K562 (cell line): ENCODE results near the gene SDR39U1. TPM values are rescaled to one million over a fixed set of nuclear protein-coding genes. Genes with fewer than 3 reads are reported as not detected.

Source experiments
- ATF6 ChIP-seq: sonication (generic); formaldehyde crosslinking; IDR thresholded peaks from 2 replicates; pipeline ENCODE4 v1.4.0; 2020; ENCODE audit warnings: mild to moderate bottlenecking, missing genetic modification reagents
- CBFB ChIP-seq: sonication (generic); formaldehyde crosslinking; IDR thresholded peaks from 2 replicates; pipeline ENCODE4 v1.4.0; 2020; ENCODE audit warnings: mild to moderate bottlenecking, missing genetic modification reagents
- FOS ChIP-seq: IDR thresholded peaks from 3 replicates; pipeline ENCODE4 v1.6.1; 2011; ENCODE audit not compliant: insufficient read length; ENCODE audit errors: extremely low read depth
- HMBOX1 ChIP-seq: sonication (generic); IDR thresholded peaks from 2 replicates; pipeline ENCODE4 v1.6.1; 2016
- HMG20B ChIP-seq: fragments of 250-450 bp; sonication (Bioruptor Pico); IDR thresholded peaks from 2 replicates; pipeline ENCODE4 v1.5.0; 2021; ENCODE audit warnings: mild to moderate bottlenecking
- NFATC3 ChIP-seq: fragments of 450-650 bp; IDR thresholded peaks from 2 replicates; pipeline ENCODE4 v1.6.1; 2017; ENCODE audit warnings: mild to moderate bottlenecking
- POLR3G ChIP-seq: IDR thresholded peaks from 2 replicates; pipeline ENCODE4 v1.6.1; 2011; ENCODE audit not compliant: insufficient read length, insufficient replicate concordance; ENCODE audit errors: extremely low read depth
- RHOXF2B ChIP-seq: fragments of 250-450 bp; sonication (Bioruptor Pico); conservative IDR thresholded peaks from 2 replicates; pipeline ENCODE4 v1.5.1; 2021
- SMAD2 ChIP-seq: fragments of 150-350 bp; IDR thresholded peaks from 2 replicates; pipeline ENCODE4 v1.6.1; 2014; ENCODE audit warnings: low read depth, mild to moderate bottlenecking, low read length
- SP2 ChIP-seq: IDR thresholded peaks from 2 replicates; pipeline ENCODE4 v1.6.1; 2011; ENCODE audit warnings: mild to moderate bottlenecking, low read depth, low read length, moderate library complexity; ENCODE audit not compliant: poor library complexity, severe bottlenecking; ENCODE audit errors: extremely low read depth
- SPI1 ChIP-seq: IDR thresholded peaks from 2 replicates; pipeline ENCODE4 v1.6.1; 2011; ENCODE audit warnings: low read depth, low read length, control low read depth, borderline replicate concordance
- SREBF1 ChIP-seq: fragments of 150-350 bp; IDR thresholded peaks from 2 replicates; pipeline ENCODE4 v1.6.1; 2014; ENCODE audit warnings: antibody characterized with exemption, low read depth, low read length, borderline replicate concordance
- TCF7 ChIP-seq: sonication (generic); IDR thresholded peaks from 2 replicates; pipeline ENCODE4 v1.6.1; 2016; ENCODE audit warnings: antibody characterized with exemption, borderline replicate concordance
- TOE1 ChIP-seq, 2 experiments: fragments of 450-650 bp in 1 of 2; sonication (generic) in 1 of 2; formaldehyde crosslinking in 1 of 2; IDR thresholded peaks; 2 replicates each; pipeline versions ENCODE4 v1.7.1 to v1.8.0; 2016 to 2022; ENCODE audit warnings: borderline replicate concordance in 2 of 2, mild to moderate bottlenecking in 2 of 2, antibody characterized with exemption in 1 of 2, inconsistent platforms in 1 of 2, low read depth in 1 of 2, missing genetic modification reagents in 1 of 2, moderate library complexity in 1 of 2
- USF1 ChIP-seq: sonication (generic); formaldehyde crosslinking; IDR thresholded peaks from 2 replicates; pipeline ENCODE4 v1.9.0; 2022; ENCODE audit warnings: mild to moderate bottlenecking, missing genetic modification reagents
- ZNF224 ChIP-seq: sonication (generic); formaldehyde crosslinking; IDR thresholded peaks from 2 replicates; pipeline ENCODE4 v1.8.0; 2022; ENCODE audit warnings: mild to moderate bottlenecking, missing genetic modification reagents
- ZNF232 ChIP-seq: sonication (generic); formaldehyde crosslinking; IDR thresholded peaks from 2 replicates; pipeline ENCODE4 v1.8.0; 2022; ENCODE audit warnings: mild to moderate bottlenecking, missing genetic modification reagents
- ZNF280A ChIP-seq: fragments of 450-650 bp; IDR thresholded peaks from 2 replicates; pipeline ENCODE4 v1.6.1; 2018; ENCODE audit warnings: mild to moderate bottlenecking, low read depth; ENCODE audit not compliant: partially characterized antibody
- ZNF398 ChIP-seq: fragments of 250-450 bp; sonication (Bioruptor Pico); IDR thresholded peaks from 2 replicates; pipeline ENCODE4 v1.8.0; 2021; ENCODE audit warnings: moderate library complexity, mild to moderate bottlenecking, inconsistent platforms
- ZNF668 ChIP-seq: fragments of 250-450 bp; sonication (Bioruptor Pico); IDR thresholded peaks from 2 replicates; pipeline ENCODE4 v1.8.0; 2022; ENCODE audit warnings: mild to moderate bottlenecking, inconsistent platforms
- ZNF766 ChIP-seq: fragments of 200-800 bp; sonication (Bioruptor generic); conservative IDR thresholded peaks from 2 replicates; pipeline ENCODE4 v1.6.1; 2016; ENCODE audit warnings: missing genetic modification characterization, missing compliant biosample characterization
- polyA plus RNA-seq, 8 experiments: library from polyadenylated mRNA; depleted of rRNA in 4 of 8; stranded (reverse) in 5 of 8; unstranded in 3 of 8; fragments of >200 nt; fragmentation: Nextera tagmentation in 2 of 8; fragmentation: Illumina TruSeq in 1 of 8; extraction: Ambion mirVana in 2 of 8; extraction: Trizol in 1 of 8; gene quantifications; 2 replicates each; pipeline versions ENCODE4 v1.2.1 to v1.2.3, GENCODE V29; 2011 to 2014; ENCODE audit warnings: inconsistent platforms in 1 of 8, missing spikeins in 1 of 8
- total RNA-seq, 7 experiments: library from RNA; depleted of rRNA in 6 of 7; stranded (reverse); fragments of >200 nt in 6 of 7; fragmentation: Illumina TruSeq in 2 of 7; extraction: Trizol in 2 of 7; gene quantifications; 2 replicates each; pipeline versions ENCODE4 v1.2.1 to v1.2.3, GENCODE V29; 2011 to 2021; ENCODE audit warnings: low replicate concordance in 1 of 7

The SDR39U1 gene
- total and polyA plus RNA-seq, 9 of the 15 experiments (the other 6 are each of a cell fraction or from before 2014, with no cell fraction given), result 10.4 to 56.1 (median 19.8) TPM

- TF ChIP-seq ZNF280A (no peak), POLR3G (no peak), SPI1 (peak; percentile 57; the same call in 1 of the 2 replicates), ZNF766 (no peak), SMAD2 (no peak), NFATC3 (no peak), SP2 (no peak), FOS (no peak), ZNF232 (CRISPR knock-in tag) (no peak), TOE1 (IDR thresholded peaks at IDR 0.05; ENCODE audit: borderline replicate concordance) (no peak), TOE1 (CRISPR knock-in tag; IDR thresholded peaks at IDR 0.05; ENCODE audit: borderline replicate concordance, low read depth) (no peak), ZNF224 (no peak), RHOXF2B (CRISPR knock-in tag) (no peak), SREBF1 (no peak), ATF6 (CRISPR knock-in tag) (no peak), USF1 (CRISPR knock-in tag) (no peak), ZNF668 (no peak), TCF7 (no peak), CBFB (CRISPR knock-in tag) (no peak), ZNF398 (no peak), HMBOX1 (no peak), HMG20B (CRISPR knock-in tag) (0 out of 2 replicates have a peak, but pooled peaks have one; percentile 20)
Measured at GRCh38 chr14:24429395-24430142, 13.0 kb downstream of the SDR39U1 start, which contains the start of the genes CBLN3 and KHNYN (continued).
